Testis (tissue), 3 donors: Measurements from ENCODE around the gene INTS6. TPM values are rescaled to one million over a fixed set of nuclear protein-coding genes. Genes with fewer than 3 reads are reported as not detected.
"Not testable (repeated sequence)": the region's sequence is repeated elsewhere in the genome, so short reads cannot be mapped to it uniquely, and the experiment has no call there.

ENCODE experiments used
- DNase-seq: peaks from one replicate; pipeline ENCODE4 v3.0.0-alpha.2; 2019
- H3K27ac ChIP-seq, 2 donors: fragments of 200-600 bp; sonication (generic); one replicate each; pipeline ENCODE4 v1.5.1; 2019
- H3K27me3 ChIP-seq: fragments of 200-600 bp; sonication (generic); one replicate; pipeline ENCODE4 v1.5.1; 2019
- H3K36me3 ChIP-seq: fragments of 200-600 bp; sonication (generic); one replicate; pipeline ENCODE4 v1.5.1; 2017; ENCODE audit warnings: low read depth; ENCODE audit errors: missing control alignments
- H3K4me1 ChIP-seq: fragments of 200-600 bp; sonication (generic); one replicate; pipeline ENCODE4 v1.5.1; 2019
- H3K4me3 ChIP-seq, 2 donors: fragments of 200-600 bp; sonication (generic); one replicate each; pipeline ENCODE4 v1.5.1; 2017 to 2019
- H3K9me3 ChIP-seq: fragments of 200-600 bp; sonication (generic); one replicate; pipeline ENCODE4 v1.5.1; 2017
- CTCF ChIP-seq, 3 experiments: fragments of 450-650 bp in 2 of 3; fragments of 200-600 bp in 1 of 3; sonication (generic) in 1 of 3; IDR thresholded peaks; one replicate each; pipeline ENCODE4 v1.5.1; 2016 to 2019; ENCODE audit warnings: antibody characterized with exemption in 3 of 3, mild to moderate bottlenecking in 2 of 3, moderate library complexity in 1 of 3
- POLR2A ChIP-seq: fragments of 450-650 bp; IDR thresholded peaks from one replicate; pipeline ENCODE4 v1.6.1; 2017; ENCODE audit warnings: antibody characterized with exemption, mild to moderate bottlenecking, moderate library complexity
- WGBS, 2 donors: methylation state at CpG; one replicate each; pipeline ENCODE4 v1.1.5; 2018; 5-methylcytosine and 5-hydroxymethylcytosine counted together
- intact Hi-C: fragments of 100-400 bp; cut with DNase I; formaldehyde crosslinking; loops from one replicate; pipeline ENCODE4 v1.15.1; 2023; ENCODE audit warnings: low total_unique reads
- polyA plus RNA-seq: library from polyadenylated mRNA; stranded (reverse); fragments of 350-450 nt; fragmentation: Illumina TruSeq; extraction: RNeasy Lipid Tissue Mini Kit (QIAGEN cat#74804); gene quantifications from one replicate; pipeline ENCODE4 v1.2.3, GENCODE V29; 2014; ENCODE audit warnings: low read depth, low replicate concordance; ENCODE audit not compliant: insufficient read depth
- total RNA-seq, 2 donors: library from RNA; depleted of rRNA; stranded (reverse); fragments of >200 nt; gene quantifications; one replicate each; pipeline ENCODE4 v1.2.3, GENCODE V29; 2016

INTS6 gene
- total and polyA plus RNA-seq, 3 donors from 2014 or later: 97.6 to 132 (median 130) TPM

GRCh38 chr13:51420681-51421490, 31.9 kb downstream of the INTS6 start:
- Histone ChIP-seq H3K4me1 (peaks cover 5% of the 10 kb centered on the region), H3K36me3 (no peaks in the 10 kb centered on the region), H3K9me3 (no peaks in the 10 kb centered on the region), H3K27ac (no peak overlapping the region), H3K27me3 (no peaks in the 10 kb centered on the region), H3K4me3 (no peak overlapping the region)
- no peak for TF ChIP-seq CTCF (IDR thresholded peaks at IDR 0.05)
- TF ChIP-seq POLR2A: no peak
- 78 to 83% methylated on average over 6 of the region's 6 CpGs for WGBS, 2 donors
- intact Hi-C loops: no loop called here
- DNase-seq: no peak

- Histone ChIP-seq H3K4me1 (peaks cover 5% of the 10 kb centered on the region), H3K9me3 (no peaks in the 10 kb centered on the region), H3K27ac (no peak overlapping the region), H3K27me3 (no peaks in the 10 kb centered on the region), H3K4me3 (no peak overlapping the region), H3K36me3 (no peaks in the 10 kb centered on the region)
- intact Hi-C loops: no loop called here
- DNase-seq: no peak
- 81 to 85% methylated on average over 4 of the region's 4 CpGs for WGBS, 2 donors
- TF ChIP-seq POLR2A (no peak), CTCF (IDR thresholded peaks at IDR 0.05) (no peak)
Measured at GRCh38 chr13:51419001-51419636, 33.7 kb downstream of the INTS6 start.

- H3K9me3 ChIP-seq: no peaks in the 10 kb centered on the region
- no peaks in the 10 kb centered on the region for H3K36me3 ChIP-seq
- no peak for DNase-seq
- H3K4me3 ChIP-seq: no peak overlapping the region
- no peaks in the 10 kb centered on the region for H3K27me3 ChIP-seq
- TF ChIP-seq CTCF (IDR thresholded peaks at IDR 0.05): no peak
- TF ChIP-seq POLR2A: no peak
- H3K4me1 ChIP-seq: peaks cover 5% of the 10 kb centered on the region
- WGBS, 2 donors: 94 to 97% methylated on average over 4 of the region's 4 CpGs
- no peak overlapping the region for H3K27ac ChIP-seq
- intact Hi-C loops: no loop called here
Measured at GRCh38 chr13:51417716-51418115, 35.1 kb downstream of the INTS6 start.

GRCh38 chr13:51416107-51416506, 36.7 kb downstream of the INTS6 start:
- Histone ChIP-seq H3K9me3 (no peaks in the 10 kb centered on the region), H3K36me3 (no peaks in the 10 kb centered on the region), H3K27ac (no peak overlapping the region), H3K4me1 (peaks cover 5% of the 10 kb centered on the region), H3K4me3 (no peak overlapping the region), H3K27me3 (no peaks in the 10 kb centered on the region)
- no peak for TF ChIP-seq POLR2A
- TF ChIP-seq CTCF (IDR thresholded peaks at IDR 0.05): no peak
- intact Hi-C loops: no loop called here
- no peak for DNase-seq

GRCh38 chr13:51415339-51415738, 37.5 kb downstream of the INTS6 start:
- H3K4me3 ChIP-seq, DNase-seq, H3K27me3 ChIP-seq, intact Hi-C loops, H3K27ac ChIP-seq, H3K9me3 ChIP-seq, H3K36me3 ChIP-seq, H3K4me1 ChIP-seq: not testable (repeated sequence)
- WGBS, 2 donors: 95 to 100% methylated on average over 1 of the region's 1 CpG
